ENCODE results near the gene NINJ2.

DNA sequence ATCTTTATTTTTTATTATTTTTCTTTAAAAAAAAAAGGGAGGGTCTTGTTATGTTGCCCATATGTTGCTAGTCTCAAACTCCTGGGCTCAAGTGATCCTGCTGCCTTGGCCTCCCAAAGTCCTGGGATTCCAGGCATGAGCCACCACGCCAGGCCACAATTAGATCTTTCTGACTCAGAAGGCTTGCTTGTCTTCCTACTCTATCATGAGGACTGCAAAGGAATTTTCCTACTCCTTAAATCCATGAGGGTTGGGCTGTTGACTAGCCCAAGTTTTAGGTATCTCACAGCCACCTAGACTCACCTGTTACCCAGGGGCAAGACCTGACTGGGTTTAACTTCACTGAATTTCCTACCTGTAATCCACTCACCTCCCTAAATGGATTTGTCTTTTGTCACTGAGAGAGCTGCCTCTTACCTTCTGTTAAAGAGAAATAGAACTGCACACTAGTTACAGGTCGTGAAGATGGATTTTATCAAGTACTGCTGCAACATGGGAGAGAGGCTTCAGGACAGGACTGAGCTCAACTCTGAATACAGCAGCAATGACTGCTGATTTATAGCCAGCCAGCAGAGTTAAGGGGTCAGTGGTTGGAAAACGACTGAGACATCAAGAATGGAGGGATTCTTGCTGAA, 131.2 kb downstream of the NINJ2 start:
- TF ChIP-seq, protein P1, sequence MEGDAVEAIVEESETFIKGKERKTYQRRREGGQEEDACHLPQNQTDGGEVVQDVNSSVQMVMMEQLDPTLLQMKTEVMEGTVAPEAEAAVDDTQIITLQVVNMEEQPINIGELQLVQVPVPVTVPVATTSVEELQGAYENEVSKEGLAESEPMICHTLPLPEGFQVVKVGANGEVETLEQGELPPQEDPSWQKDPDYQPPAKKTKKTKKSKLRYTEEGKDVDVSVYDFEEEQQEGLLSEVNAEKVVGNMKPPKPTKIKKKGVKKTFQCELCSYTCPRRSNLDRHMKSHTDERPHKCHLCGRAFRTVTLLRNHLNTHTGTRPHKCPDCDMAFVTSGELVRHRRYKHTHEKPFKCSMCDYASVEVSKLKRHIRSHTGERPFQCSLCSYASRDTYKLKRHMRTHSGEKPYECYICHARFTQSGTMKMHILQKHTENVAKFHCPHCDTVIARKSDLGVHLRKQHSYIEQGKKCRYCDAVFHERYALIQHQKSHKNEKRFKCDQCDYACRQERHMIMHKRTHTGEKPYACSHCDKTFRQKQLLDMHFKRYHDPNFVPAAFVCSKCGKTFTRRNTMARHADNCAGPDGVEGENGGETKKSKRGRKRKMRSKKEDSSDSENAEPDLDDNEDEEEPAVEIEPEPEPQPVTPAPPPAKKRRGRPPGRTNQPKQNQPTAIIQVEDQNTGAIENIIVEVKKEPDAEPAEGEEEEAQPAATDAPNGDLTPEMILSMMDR (conservative IDR thresholded peaks at IDR 0.05 in 1 of 2, IDR thresholded peaks at IDR 0.05 in 1 of 2; ENCODE audit: extremely low read depth in 1 of 2, insufficient read depth in 1 of 2, low read depth in 1 of 2, low read length in 2 of 2) = no peak
- no peak for TF ChIP-seq EZH2 (IDR thresholded peaks at IDR 0.05; ENCODE audit: borderline replicate concordance, low read length)

Data from mammary epithelial cell (primary cell).